HepG2 (cell line): ENCODE results near the gene ASAP2. TPM values are rescaled to one million over a fixed set of nuclear protein-coding genes. Genes with fewer than 3 reads are reported as not detected.

ENCODE experiments used
- ATAC-seq: fragments of 200-7000 bp; cut with Tn5 transposase; 3 replicates; pipeline ENCODE4 v1.9.1; 2020; ENCODE audit warnings: mild to moderate bottlenecking, moderate library complexity
- BruUV-seq: library from RNA; stranded (reverse); fragments of 400-500 nt; replicated peaks from 2 replicates; lab custom pipeline; 2021; lab: Mats Ljungman, UMichigan
- CTCF ChIA-PET: fragments of 300-600 bp; formaldehyde crosslinking; extraction: SDS; loops from one replicate; lab custom pipeline; 2021; ENCODE audit warnings: low total read pairs, inconsistent platforms, low intra/inter-chr PET ratio; lab: Yijun Ruan, JAX
- POLR2A ChIA-PET: fragments of 350-600 bp; sonication (Branson Sonifier 250); formaldehyde crosslinking; loops from one replicate; lab custom pipeline; 2020; ENCODE audit warnings: antibody characterized with exemption, inconsistent platforms; lab: Yijun Ruan, JAX
- DNase-seq: peaks from one replicate; pipeline ENCODE4 v3.0.0-alpha.2; 2015; ENCODE audit warnings: low spot score
- FAIRE-seq: peaks from 3 replicates; lab custom pipeline; 2011; peaks lifted over from hg19 to GRCh38; lab: Jason Lieb, UNC
- H2AFZ ChIP-seq: one replicate; pipeline ENCODE4 v1.6.1; 2011; ENCODE audit warnings: low read length, inconsistent platforms
- H3K27ac ChIP-seq: fragments of 300-600 bp; 3 replicates; pipeline ENCODE4 v1.8.0; 2011; ENCODE audit warnings: mixed run types, mild to moderate bottlenecking, mixed read lengths, low read length, inconsistent platforms; ENCODE audit not compliant: insufficient read depth; ENCODE audit errors: extremely low read length
- H3K27me3 ChIP-seq, 2 experiments: fragments of 200-600 bp in 1 of 2; 2 replicates in 1 of 2; 3 replicates in 1 of 2; pipeline versions ENCODE4 v1.6.0 to v1.8.0; 2011; ENCODE audit warnings: low read length in 2 of 2, mild to moderate bottlenecking in 2 of 2, moderate library complexity in 2 of 2, inconsistent platforms in 1 of 2; ENCODE audit not compliant: insufficient read depth in 2 of 2, control insufficient read depth in 1 of 2
- H3K36me3 ChIP-seq, 2 experiments: fragments of 200-600 bp in 1 of 2; replicated peaks in 1 of 2; 2 replicates in 1 of 2; 3 replicates in 1 of 2; pipeline versions ENCODE4 v1.5.1 to v1.8.0; 2011; ENCODE audit warnings: low read length in 2 of 2, inconsistent platforms in 1 of 2; ENCODE audit not compliant: insufficient read depth in 2 of 2, control insufficient read depth in 1 of 2
- H3K4me1 ChIP-seq: 2 replicates; pipeline ENCODE4 v1.5.1; 2012; ENCODE audit warnings: low read length, inconsistent platforms; ENCODE audit not compliant: insufficient read depth
- H3K4me2 ChIP-seq: 2 replicates; pipeline ENCODE4 v1.6.0; 2011; ENCODE audit warnings: low read depth, low read length, inconsistent platforms
- H3K4me3 ChIP-seq, 3 experiments: fragments of 200-600 bp in 1 of 3; sonication (generic), shearing (Covaris generic) in 1 of 3; replicated peaks in 1 of 3; 2 replicates each; pipeline ENCODE4 v1.5.1; 2011 to 2016; ENCODE audit warnings: low read length in 3 of 3, inconsistent platforms in 2 of 3, low read depth in 2 of 3, mild to moderate bottlenecking in 2 of 3, control low read depth in 1 of 3, mixed read lengths in 1 of 3; ENCODE audit not compliant: insufficient read depth in 1 of 3
- H3K79me2 ChIP-seq: one replicate; pipeline ENCODE4 v1.6.1; 2011; ENCODE audit warnings: low read length, inconsistent platforms; ENCODE audit not compliant: insufficient read depth
- H3K9ac ChIP-seq: 2 replicates; pipeline ENCODE4 v1.6.0; 2011; ENCODE audit warnings: mild to moderate bottlenecking, low read depth, low read length, inconsistent platforms; ENCODE audit not compliant: insufficient read depth
- H3K9me3 ChIP-seq: 2 replicates; pipeline ENCODE4 v1.5.1; 2012; ENCODE audit warnings: mild to moderate bottlenecking, low read length
- H4K20me1 ChIP-seq: 2 replicates; pipeline ENCODE4 v1.6.0; 2011; ENCODE audit warnings: inconsistent platforms, mild to moderate bottlenecking, low read length, moderate library complexity; ENCODE audit not compliant: insufficient read depth
- ARNT2 ChIP-seq: sonication (generic); formaldehyde crosslinking; IDR thresholded peaks from 2 replicates; pipeline ENCODE4 v1.8.0; 2022; ENCODE audit warnings: mild to moderate bottlenecking, low read depth, missing genetic modification reagents, moderate library complexity
- CBX2 ChIP-seq, 2 experiments: fragments of 200-600 bp in 1 of 2; sonication (generic); formaldehyde crosslinking in 1 of 2; IDR thresholded peaks; 2 replicates each; pipeline versions ENCODE4 v1.7.0 to v1.8.1; 2018 to 2022; ENCODE audit warnings: low read depth in 2 of 2, low read length in 1 of 2, mild to moderate bottlenecking in 1 of 2, missing genetic modification reagents in 1 of 2
- CERS6 ChIP-seq: sonication (generic); formaldehyde crosslinking; IDR thresholded peaks from 2 replicates; pipeline ENCODE4 v1.5.0; 2020; ENCODE audit warnings: missing genetic modification reagents
- GATA4 ChIP-seq: sonication (generic); IDR thresholded peaks from 2 replicates; pipeline ENCODE4 v1.6.1; 2016; ENCODE audit warnings: antibody characterized with exemption, low read depth, borderline replicate concordance
- HDAC1 ChIP-seq: sonication (generic); formaldehyde crosslinking; IDR thresholded peaks from 2 replicates; pipeline ENCODE4 v1.5.1; 2020; ENCODE audit warnings: mild to moderate bottlenecking, missing genetic modification reagents
- NCOA5 ChIP-seq: sonication (generic); formaldehyde crosslinking; IDR thresholded peaks from 2 replicates; pipeline ENCODE4 v1.4.0; 2020; ENCODE audit warnings: missing genetic modification reagents
- NFKB2 ChIP-seq: sonication (generic); formaldehyde crosslinking; IDR thresholded peaks from 2 replicates; pipeline ENCODE4 v1.4.0; 2020; ENCODE audit warnings: missing genetic modification reagents, borderline replicate concordance
- NR2F6 ChIP-seq, 2 experiments: IDR thresholded peaks; 2 replicates each; pipeline ENCODE4 v1.6.1; 2016; ENCODE audit warnings: antibody characterized with exemption in 1 of 2, mild to moderate bottlenecking in 1 of 2
- POGZ ChIP-seq: sonication (generic); formaldehyde crosslinking; IDR thresholded peaks from 2 replicates; pipeline ENCODE4 v1.4.0; 2020; ENCODE audit warnings: mild to moderate bottlenecking, missing genetic modification reagents
- PRDM4 ChIP-seq: sonication (generic); formaldehyde crosslinking; IDR thresholded peaks from 2 replicates; pipeline ENCODE4 v1.9.0; 2021; ENCODE audit warnings: missing genetic modification reagents, borderline replicate concordance
- RARG ChIP-seq: sonication (generic); formaldehyde crosslinking; IDR thresholded peaks from 2 replicates; pipeline ENCODE4 v1.4.0; 2020; ENCODE audit warnings: low read depth, mild to moderate bottlenecking, missing genetic modification reagents
- TMF1 ChIP-seq: sonication (generic); formaldehyde crosslinking; IDR thresholded peaks from 2 replicates; pipeline ENCODE4 v1.8.1; 2022; ENCODE audit warnings: low read depth, missing genetic modification reagents
- TOPORS ChIP-seq: sonication (generic); formaldehyde crosslinking; IDR thresholded peaks from 2 replicates; pipeline ENCODE4 v1.8.0; 2023; ENCODE audit warnings: mild to moderate bottlenecking, missing genetic modification reagents
- ZMAT5 ChIP-seq: sonication (generic); formaldehyde crosslinking; IDR thresholded peaks from 2 replicates; pipeline ENCODE4 v1.5.0; 2020; ENCODE audit warnings: mild to moderate bottlenecking, low read depth, missing genetic modification reagents, borderline replicate concordance
- ZNF264 ChIP-seq: sonication (generic); formaldehyde crosslinking; IDR thresholded peaks from 2 replicates; pipeline ENCODE4 v1.4.0; 2020; ENCODE audit warnings: missing genetic modification reagents
- ZNF335 ChIP-seq: sonication (generic); formaldehyde crosslinking; IDR thresholded peaks from 2 replicates; pipeline ENCODE4 v1.4.0; 2020; ENCODE audit warnings: missing genetic modification reagents
- ZNF34 ChIP-seq: sonication (generic); formaldehyde crosslinking; IDR thresholded peaks from 2 replicates; pipeline ENCODE4 v1.4.0; 2020; ENCODE audit warnings: mild to moderate bottlenecking, missing genetic modification reagents, borderline replicate concordance
- ZNF367 ChIP-seq: sonication (generic); formaldehyde crosslinking; IDR thresholded peaks from 2 replicates; pipeline ENCODE4 v1.4.0; 2020; ENCODE audit warnings: missing genetic modification reagents, borderline replicate concordance
- ZNF550 ChIP-seq: sonication (generic); formaldehyde crosslinking; IDR thresholded peaks from 2 replicates; pipeline ENCODE4 v1.4.0; 2020; ENCODE audit warnings: mild to moderate bottlenecking, missing genetic modification reagents, borderline replicate concordance
- ZNF746 ChIP-seq: sonication (generic); formaldehyde crosslinking; IDR thresholded peaks from 2 replicates; pipeline ENCODE4 v1.8.0; 2022; ENCODE audit warnings: mild to moderate bottlenecking, missing genetic modification reagents
- ZNF761 ChIP-seq: sonication (generic); formaldehyde crosslinking; conservative IDR thresholded peaks from 2 replicates; pipeline ENCODE4 v1.4.0; 2020; ENCODE audit warnings: mild to moderate bottlenecking, missing genetic modification reagents
- ZNF772 ChIP-seq: sonication (generic); formaldehyde crosslinking; IDR thresholded peaks from 2 replicates; pipeline ENCODE4 v1.5.0; 2020; ENCODE audit warnings: mild to moderate bottlenecking, missing genetic modification reagents
- ZSCAN25 ChIP-seq: sonication (generic); formaldehyde crosslinking; IDR thresholded peaks from 2 replicates; pipeline ENCODE4 v1.8.0; 2022; ENCODE audit warnings: mild to moderate bottlenecking, missing genetic modification reagents
- WGBS: methylation state at CpG from one replicate; pipeline ENCODE4 v1.1.6; 2017; ENCODE audit warnings: low lambda C conversion rate; 5-methylcytosine and 5-hydroxymethylcytosine counted together
- in situ Hi-C: cut with HindIII; loops from 2 replicates; pipeline ENCODE4 v1.10.0; 2017; ENCODE audit warnings: low pct_unique_long_range_greater_than_20kb; ENCODE audit not compliant: extremely low pct_ligation_motif_present
- intact Hi-C: fragments of 100-400 bp; cut with micrococcal nuclease; formaldehyde crosslinking; loops from one replicate; pipeline ENCODE4 v1.10.0; 2022; ENCODE audit not compliant: unreplicated experiment
- polyA plus RNA-seq, 8 experiments: library from polyadenylated mRNA; depleted of rRNA in 3 of 8; stranded (reverse) in 7 of 8; unstranded in 1 of 8; fragments of >200 nt; fragmentation: Illumina TruSeq in 4 of 8; extraction: Trizol in 4 of 8; gene quantifications; 2 replicates each; pipeline versions ENCODE4 v1.2.1 to v1.2.3, GENCODE V29; 2011 to 2016; ENCODE audit warnings: low read depth in 4 of 8, missing spikeins in 1 of 8, mixed read lengths in 1 of 8; ENCODE audit not compliant: insufficient read depth in 1 of 8
- total RNA-seq, 5 experiments: library from RNA; depleted of rRNA; stranded (reverse); fragments of >200 nt; fragmentation: Illumina TruSeq; extraction: Trizol; gene quantifications; 2 replicates each; pipeline ENCODE4 v1.2.3, GENCODE V29; 2016; ENCODE audit warnings: low read depth in 1 of 5

ASAP2 gene
- total and polyA plus RNA-seq, 2 of the 13 experiments (the other 11 are each of a cell fraction or from before 2014, with no cell fraction given), result 7.3 to 22.3 TPM

DNA sequence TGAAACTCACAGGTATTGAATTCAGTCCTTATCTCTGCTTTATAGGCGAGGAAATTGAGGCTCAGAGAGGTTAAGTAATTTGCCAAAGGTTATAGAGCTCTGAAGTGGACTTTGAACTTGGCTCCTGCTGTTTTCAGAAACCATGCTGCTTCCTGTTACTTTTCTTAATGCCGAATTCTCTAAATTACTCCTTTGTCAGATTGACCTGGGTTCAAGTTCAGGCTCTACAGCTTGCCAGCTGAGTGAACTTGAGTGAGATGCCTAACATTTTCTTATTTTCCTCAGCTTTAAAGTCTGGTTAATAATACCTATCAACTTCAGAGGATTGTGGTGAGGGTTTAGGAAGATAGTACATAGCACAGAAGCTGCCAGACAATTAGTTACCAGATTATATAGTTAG is 3.4 kb downstream of the ASAP2 start:
- FAIRE-seq, result no peak
- WGBS, result 31% methylated on average over 2 of the region's 2 CpGs
- Histone ChIP-seq H3K4me3 (no peak overlapping the region), H3K27me3 (no peaks in the 10 kb centered on the region; a peak in 1 of 5 replicates), H3K9ac (no peak overlapping the region), H3K27ac (no peak overlapping the region), H3K79me2 (peaks cover 46% of the 10 kb centered on the region), H3K36me3 (no peaks in the 10 kb centered on the region), H3K4me1 (peaks cover 55% of the 10 kb centered on the region), H3K9me3 (no peaks in the 10 kb centered on the region), H3K4me2 (peak overlapping the region; percentile 17), H4K20me1 (peaks cover 13% of the 10 kb centered on the region), H2AFZ (no peak overlapping the region)
- no TSS peak for BruUV-seq
- POLR2A ChIA-PET, result interaction anchor here (7.9 kb wide), 1 partner anchor 24 kb away, joined by 92 read pairs; no protein-coding TSS in a partner anchor
- peak; percentile 63 for DNase-seq
- intact Hi-C loops (no loop called here), in situ Hi-C loops (no loop called here)
- ATAC-seq, result no peak
- CTCF ChIA-PET, result no interaction called here
- TF ChIP-seq HDAC1 (CRISPR knock-in tag) (0 out of 2 replicates have a peak, but pooled peaks have one; percentile 26), PRDM4 (CRISPR knock-in tag) (no peak), NFKB2 (no peak), ZMAT5 (no peak), ZNF761 (CRISPR knock-in tag) (no peak), TOPORS (CRISPR knock-in tag) (no peak), ZNF335 (no peak), CBX2 (IDR thresholded peaks at IDR 0.05; ENCODE audit: low read depth, low read length) (no peak), CBX2 (CRISPR knock-in tag; IDR thresholded peaks at IDR 0.05; ENCODE audit: low read depth) (no peak), CERS6 (no peak), POGZ (no peak), ZSCAN25 (CRISPR knock-in tag) (no peak), ZNF550 (CRISPR knock-in tag) (no peak), GATA4 (no peak), ZNF34 (CRISPR knock-in tag) (no peak), TMF1 (CRISPR knock-in tag) (no peak), ZNF367 (CRISPR knock-in tag) (no peak), RARG (no peak), ZNF264 (CRISPR knock-in tag) (no peak), NCOA5 (CRISPR knock-in tag) (no peak), ZNF772 (CRISPR knock-in tag) (no peak), NR2F6 (IDR thresholded peaks at IDR 0.05) (peak; percentile 57; the same call in 1 of the 2 replicates), NR2F6 (CRISPR knock-in tag; IDR thresholded peaks at IDR 0.05) (peak; percentile 78), ARNT2 (CRISPR knock-in tag) (no peak), ZNF746 (no peak)
